ENCODE results near the gene KCTD18. TPM values are rescaled to one million over a fixed set of nuclear protein-coding genes. Genes with fewer than 3 reads are reported as not detected.

Gene KCTD18
- total and polyA plus RNA-seq, 10 of the 15 experiments (the other 5 are each of a cell fraction or from before 2014, with no cell fraction given): 1.4 to 16.9 (median 12.5) TPM

- intact Hi-C loops (cut with micrococcal nuclease; ENCODE audit: unreplicated experiment) (no loop called here), in situ Hi-C loops (cut with MboI) (loop anchor here (5.0 kb wide), 1 partner anchor 496 kb away; no protein-coding TSS in a partner anchor)
- SMC1A ChIA-PET (ENCODE audit: uncharacterized antibody, unreplicated experiment): interaction anchor here (1.2 to 5.3 kb wide), 6 partner anchors 10 to 494 kb away, joined by 3 to 74 read pairs (median 26); partner anchors contain the start of gene SPATS2L
- peaks cover 30% of the 10 kb centered on the region for H3K4me1 ChIP-seq (ENCODE audit: control insufficient read depth, insufficient read depth, low read length)
- 77% methylated on average over 14 of the region's 14 CpGs for WGBS (ENCODE audit: insufficient coverage, insufficient replicate concordance, low lambda C conversion rate, missing lambda C conversion rate)
- no peak overlapping the region for H2AFZ ChIP-seq (ENCODE audit: control insufficient read depth, low read depth, low read length)
- H3K36me3 ChIP-seq (ENCODE audit: control insufficient read depth in 2 of 2, insufficient read depth in 2 of 2, low read length in 1 of 2): peaks cover 0 to 2% of the 10 kb centered on the region in 2 experiments; a peak in 2 of 4 replicates
- FAIRE-seq (no peak), DNase-seq (ENCODE audit: low read depth, low spot score) (no peak), ATAC-seq (peak; percentile 64)
- peak overlapping the region; percentile 13; the same call in 1 of the 2 replicates for H3K4me2 ChIP-seq (ENCODE audit: control insufficient read depth, insufficient read depth)
- CTCF ChIA-PET: interaction anchor here (0.6 to 4.9 kb wide), 10 partner anchors 10 to 497 kb away, joined by 3 to 147 read pairs (median 25); no protein-coding TSS in a partner anchor
- H3K27me3 ChIP-seq (replicated peaks in 1 of 2; ENCODE audit: control insufficient read depth in 2 of 2, insufficient read depth in 2 of 2, low read length in 1 of 2): no peaks in the 10 kb centered on the region
- H3K27ac ChIP-seq (ENCODE audit: control insufficient read depth, insufficient read depth): peak overlapping the region; percentile 61
- H3K9ac ChIP-seq (ENCODE audit: control insufficient read depth, insufficient read depth, low read length): no peak overlapping the region
- no peaks in the 10 kb centered on the region for H3K9me3 ChIP-seq (replicated peaks; ENCODE audit: control insufficient read depth, insufficient read depth, low read length)
- POLR2A ChIA-PET: interaction anchor here (0.9 to 1.4 kb wide), 3 partner anchors 10 to 315 kb away, joined by 3 to 7 read pairs (median 3); no protein-coding TSS in a partner anchor
- no peaks in the 10 kb centered on the region for H4K20me1 ChIP-seq (ENCODE audit: control insufficient read depth, insufficient read depth)
- no peak overlapping the region for H3K4me3 ChIP-seq
- H3K79me2 ChIP-seq (ENCODE audit: control insufficient read depth, insufficient read depth, low read length): no peaks in the 10 kb centered on the region
- no TSS peak for BruUV-seq (replicated peaks)
- RAD21 ChIA-PET (ENCODE audit: unreplicated experiment): interaction anchor here (0.8 to 5.5 kb wide), 5 partner anchors 10 to 493 kb away, joined by 3 to 91 read pairs (median 15); no protein-coding TSS in a partner anchor
- no peak for TF ChIP-seq TBL1XR1 (IDR thresholded peaks at IDR 0.05; ENCODE audit: low read depth, low read length)
- TF ChIP-seq NR2C2 (IDR thresholded peaks at IDR 0.05; ENCODE audit: borderline replicate concordance, control insufficient read depth, insufficient read length, low read depth): no peak
- no peak for TF ChIP-seq HDAC6 (IDR thresholded peaks at IDR 0.05; ENCODE audit: unreplicated experiment)
- no peak for TF ChIP-seq STAT3 (IDR thresholded peaks at IDR 0.05; ENCODE audit: low read depth, low read length)
- TF ChIP-seq ATF2 (IDR thresholded peaks at IDR 0.05; ENCODE audit: low read length): no peak
- no peak for TF ChIP-seq NFIC (IDR thresholded peaks at IDR 0.05; ENCODE audit: low read depth, low read length)
- TF ChIP-seq IRF4 (IDR thresholded peaks at IDR 0.05; ENCODE audit: low read depth, low read length): 0 out of 2 replicates have a peak, but pooled peaks have one; percentile 26
- TF ChIP-seq JUND (IDR thresholded peaks at IDR 0.05; ENCODE audit: low read depth, low read length): no peak
- TF ChIP-seq, protein P1, sequence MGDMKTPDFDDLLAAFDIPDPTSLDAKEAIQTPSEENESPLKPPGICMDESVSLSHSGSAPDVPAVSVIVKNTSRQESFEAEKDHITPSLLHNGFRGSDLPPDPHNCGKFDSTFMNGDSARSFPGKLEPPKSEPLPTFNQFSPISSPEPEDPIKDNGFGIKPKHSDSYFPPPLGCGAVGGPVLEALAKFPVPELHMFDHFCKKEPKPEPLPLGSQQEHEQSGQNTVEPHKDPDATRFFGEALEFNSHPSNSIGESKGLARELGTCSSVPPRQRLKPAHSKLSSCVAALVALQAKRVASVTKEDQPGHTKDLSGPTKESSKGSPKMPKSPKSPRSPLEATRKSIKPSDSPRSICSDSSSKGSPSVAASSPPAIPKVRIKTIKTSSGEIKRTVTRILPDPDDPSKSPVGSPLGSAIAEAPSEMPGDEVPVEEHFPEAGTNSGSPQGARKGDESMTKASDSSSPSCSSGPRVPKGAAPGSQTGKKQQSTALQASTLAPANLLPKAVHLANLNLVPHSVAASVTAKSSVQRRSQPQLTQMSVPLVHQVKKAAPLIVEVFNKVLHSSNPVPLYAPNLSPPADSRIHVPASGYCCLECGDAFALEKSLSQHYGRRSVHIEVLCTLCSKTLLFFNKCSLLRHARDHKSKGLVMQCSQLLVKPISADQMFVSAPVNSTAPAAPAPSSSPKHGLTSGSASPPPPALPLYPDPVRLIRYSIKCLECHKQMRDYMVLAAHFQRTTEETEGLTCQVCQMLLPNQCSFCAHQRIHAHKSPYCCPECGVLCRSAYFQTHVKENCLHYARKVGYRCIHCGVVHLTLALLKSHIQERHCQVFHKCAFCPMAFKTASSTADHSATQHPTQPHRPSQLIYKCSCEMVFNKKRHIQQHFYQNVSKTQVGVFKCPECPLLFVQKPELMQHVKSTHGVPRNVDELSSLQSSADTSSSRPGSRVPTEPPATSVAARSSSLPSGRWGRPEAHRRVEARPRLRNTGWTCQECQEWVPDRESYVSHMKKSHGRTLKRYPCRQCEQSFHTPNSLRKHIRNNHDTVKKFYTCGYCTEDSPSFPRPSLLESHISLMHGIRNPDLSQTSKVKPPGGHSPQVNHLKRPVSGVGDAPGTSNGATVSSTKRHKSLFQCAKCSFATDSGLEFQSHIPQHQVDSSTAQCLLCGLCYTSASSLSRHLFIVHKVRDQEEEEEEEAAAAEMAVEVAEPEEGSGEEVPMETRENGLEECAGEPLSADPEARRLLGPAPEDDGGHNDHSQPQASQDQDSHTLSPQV (IDR thresholded peaks at IDR 0.05): no peak
- no peak for TF ChIP-seq HSF1 (IDR thresholded peaks at IDR 0.05; ENCODE audit: low read depth, low read length)
- no peak for TF ChIP-seq CHD4 (IDR thresholded peaks at IDR 0.05)
- no peak for TF ChIP-seq MTA3 (IDR thresholded peaks at IDR 0.05; ENCODE audit: borderline replicate concordance, low read length)
- TF ChIP-seq EED (IDR thresholded peaks at IDR 0.05; ENCODE audit: low read depth): no peak
- no peak for TF ChIP-seq ZNF622 (IDR thresholded peaks at IDR 0.05)
- peak; percentile 55; the same call in 1 of the 2 replicates for TF ChIP-seq NR2F1 (conservative IDR thresholded peaks at IDR 0.05)
- TF ChIP-seq SRF (IDR thresholded peaks at IDR 0.05; ENCODE audit: low read depth in 2 of 2, low read length in 2 of 2): no peak
- peak; percentile 82 for TF ChIP-seq RELA (IDR thresholded peaks at IDR 0.05; ENCODE audit: borderline replicate concordance, partially characterized antibody)
- no peak for TF ChIP-seq RBBP5 (conservative IDR thresholded peaks at IDR 0.05)
Observed at GRCh38 chr2:200472853-200473464, 36.9 kb downstream of the KCTD18 start.
